HFF-Myc (cell line): Measurements from ENCODE around the gene PPM1M.

ENCODE experiments used
- DNase-seq: peaks from one replicate; pipeline ENCODE4 v3.0.0-alpha.2; 2011; ENCODE audit warnings: low read depth; ENCODE audit errors: extremely low read depth
- H3K4me3 ChIP-seq: replicated peaks from 2 replicates; pipeline ENCODE4 v1.5.1; 2011; ENCODE audit warnings: low read depth, mild to moderate bottlenecking, control low read depth, low read length
- TF ChIP-seq, protein P1 (sequence below): IDR thresholded peaks from 2 replicates; pipeline ENCODE4 v1.5.1; 2012; ENCODE audit warnings: mild to moderate bottlenecking, low read depth, low read length, control low read depth; ENCODE audit errors: missing control alignments

Gene PPM1M

GRCh38 chr3:52240886-52241370 is 4.6 kb upstream of the PPM1M start:
- DNase-seq, result no peak
- no peak overlapping the region for H3K4me3 ChIP-seq
- TF ChIP-seq, protein P1, sequence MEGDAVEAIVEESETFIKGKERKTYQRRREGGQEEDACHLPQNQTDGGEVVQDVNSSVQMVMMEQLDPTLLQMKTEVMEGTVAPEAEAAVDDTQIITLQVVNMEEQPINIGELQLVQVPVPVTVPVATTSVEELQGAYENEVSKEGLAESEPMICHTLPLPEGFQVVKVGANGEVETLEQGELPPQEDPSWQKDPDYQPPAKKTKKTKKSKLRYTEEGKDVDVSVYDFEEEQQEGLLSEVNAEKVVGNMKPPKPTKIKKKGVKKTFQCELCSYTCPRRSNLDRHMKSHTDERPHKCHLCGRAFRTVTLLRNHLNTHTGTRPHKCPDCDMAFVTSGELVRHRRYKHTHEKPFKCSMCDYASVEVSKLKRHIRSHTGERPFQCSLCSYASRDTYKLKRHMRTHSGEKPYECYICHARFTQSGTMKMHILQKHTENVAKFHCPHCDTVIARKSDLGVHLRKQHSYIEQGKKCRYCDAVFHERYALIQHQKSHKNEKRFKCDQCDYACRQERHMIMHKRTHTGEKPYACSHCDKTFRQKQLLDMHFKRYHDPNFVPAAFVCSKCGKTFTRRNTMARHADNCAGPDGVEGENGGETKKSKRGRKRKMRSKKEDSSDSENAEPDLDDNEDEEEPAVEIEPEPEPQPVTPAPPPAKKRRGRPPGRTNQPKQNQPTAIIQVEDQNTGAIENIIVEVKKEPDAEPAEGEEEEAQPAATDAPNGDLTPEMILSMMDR, result no peak

GRCh38 chr3:52242039-52242438 is 3.5 kb upstream of the PPM1M start:
- no peak overlapping the region for H3K4me3 ChIP-seq
- no peak for DNase-seq
- TF ChIP-seq, protein P1, result no peak

DNA sequence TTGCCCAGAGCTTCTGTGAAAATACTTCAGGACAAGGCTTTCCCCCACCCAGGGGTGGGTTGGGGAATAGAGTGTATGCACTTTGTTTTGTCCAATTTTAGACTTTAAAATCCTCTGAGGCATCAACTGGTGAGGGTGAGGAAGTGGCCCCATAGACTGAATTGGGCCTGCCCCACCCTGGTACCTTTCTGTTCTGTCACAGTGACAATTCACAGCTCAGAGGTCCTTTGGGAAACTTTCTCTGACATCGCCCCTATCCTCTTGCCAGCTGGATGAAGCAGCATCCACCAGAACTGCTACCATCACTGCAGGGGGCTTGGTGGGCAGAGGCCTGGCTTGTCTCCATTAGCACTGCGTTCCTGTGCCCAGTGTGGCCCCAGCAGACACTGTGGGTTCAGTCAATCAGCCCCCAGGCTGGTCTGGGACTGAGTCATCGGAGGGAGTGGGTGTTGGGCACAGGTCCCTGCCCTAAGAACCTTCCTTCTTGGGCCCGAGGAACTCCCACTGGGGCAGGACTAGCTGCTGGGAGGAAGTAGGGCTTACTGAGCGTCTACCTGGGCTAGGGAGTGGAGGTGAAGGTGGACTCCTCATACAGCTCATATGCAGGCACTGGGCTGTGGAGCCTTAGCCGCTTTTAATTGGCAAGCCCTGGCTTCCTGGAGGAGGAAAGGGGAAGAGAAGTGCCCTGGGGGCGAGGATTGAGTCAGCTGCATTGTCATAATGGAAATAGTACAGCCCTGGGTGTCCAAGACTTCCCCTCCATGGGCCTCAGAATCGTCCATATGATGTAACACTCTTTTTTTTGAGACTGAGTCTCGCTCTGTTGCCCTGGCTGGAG is 1.5 kb upstream of the PPM1M start:
- DNase-seq, result no peak
- no peak overlapping the region for H3K4me3 ChIP-seq
- TF ChIP-seq, protein P1, result no peak

DNA sequence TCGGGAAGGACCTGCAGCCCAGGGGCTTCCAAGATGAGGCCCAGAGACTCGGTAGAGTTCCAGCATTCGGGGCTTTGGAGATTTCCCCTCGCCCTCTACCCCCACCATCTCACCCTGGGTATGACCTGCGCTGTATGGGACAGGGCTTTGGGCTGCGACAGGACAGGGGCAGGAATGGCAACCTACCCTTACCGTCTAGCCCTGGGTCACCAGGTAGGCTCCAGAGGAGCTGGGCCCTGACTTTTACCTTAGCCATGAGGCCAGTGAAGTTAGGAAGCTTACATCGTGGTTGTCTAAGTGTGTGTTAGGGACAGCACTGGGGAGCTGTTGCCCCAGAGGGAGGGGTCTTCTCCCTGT is 683 bp downstream of the PPM1M start:
- no peak for DNase-seq
- TF ChIP-seq, protein P1, result no peak
- peak overlapping the region; percentile 49 for H3K4me3 ChIP-seq

DNA sequence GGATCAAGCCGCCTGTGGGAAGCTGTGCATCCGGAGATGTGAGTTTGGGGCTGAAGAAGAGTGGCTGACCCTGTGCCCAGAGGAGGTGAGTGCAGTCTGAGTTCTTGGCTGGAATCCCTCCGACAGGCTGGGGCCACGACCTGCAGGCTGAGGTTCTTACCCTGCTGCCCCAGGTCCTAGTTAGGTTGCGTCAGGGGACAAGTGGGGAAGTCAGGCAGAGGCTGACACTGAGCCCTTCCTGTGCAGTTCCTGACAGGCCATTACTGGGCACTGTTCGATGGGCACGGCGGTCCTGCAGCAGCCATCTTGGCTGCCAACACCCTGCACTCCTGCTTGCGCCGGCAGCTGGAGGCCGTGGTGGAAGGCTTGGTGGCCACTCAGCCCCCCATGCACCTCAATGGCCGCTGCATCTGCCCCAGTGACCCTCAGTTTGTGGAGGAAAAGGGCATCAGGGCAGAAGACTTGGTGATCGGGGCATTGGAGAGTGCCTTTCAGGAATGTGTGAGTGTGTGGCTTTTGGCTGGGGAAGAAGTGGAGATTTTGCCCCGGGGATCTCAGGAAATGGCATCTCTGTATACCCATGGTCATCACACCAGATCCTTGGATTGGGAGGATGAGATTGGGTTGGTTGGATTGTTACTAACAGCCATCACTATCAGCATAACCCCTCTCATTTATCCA is 1.3 kb downstream of the PPM1M start:
- no peak for DNase-seq
- TF ChIP-seq, protein P1, result no peak
- H3K4me3 ChIP-seq, result peak overlapping the region; percentile 49; the same call in 1 of the 2 replicates

DNA sequence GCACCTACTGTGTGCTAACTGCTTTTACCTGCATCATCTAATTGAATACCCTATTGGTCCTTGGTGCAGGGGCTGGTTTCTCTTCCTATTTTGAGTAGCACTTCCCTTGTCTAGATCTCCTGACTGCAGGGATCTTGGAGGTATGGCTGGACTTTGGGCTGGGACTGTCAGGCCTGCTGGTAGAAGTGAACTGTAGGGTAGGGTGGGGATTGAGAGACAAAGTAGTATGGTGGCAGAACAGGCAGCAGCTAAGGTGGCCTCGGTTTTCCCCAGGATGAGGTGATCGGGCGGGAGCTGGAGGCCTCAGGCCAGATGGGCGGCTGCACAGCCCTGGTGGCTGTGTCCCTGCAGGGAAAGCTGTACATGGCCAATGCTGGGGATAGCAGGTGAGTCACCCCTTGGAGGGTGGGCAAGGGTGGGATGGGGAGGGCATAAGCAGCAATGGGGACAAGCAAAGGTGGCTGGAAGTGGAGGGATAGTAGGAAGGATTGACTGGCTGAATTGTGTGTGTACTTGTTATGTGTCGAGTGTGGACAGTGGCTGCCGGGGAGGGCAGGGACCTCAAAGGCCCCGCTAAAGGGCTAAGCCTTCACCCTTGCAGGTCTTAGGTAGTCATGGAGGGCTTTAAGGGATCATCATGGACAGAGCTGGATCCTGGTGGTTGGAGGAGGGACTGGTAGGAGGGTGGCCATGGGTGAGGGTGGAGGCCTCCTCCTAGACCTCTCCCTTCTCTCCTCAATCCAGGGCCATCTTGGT is 2.0 kb downstream of the PPM1M start:
- no peak for DNase-seq
- TF ChIP-seq, protein P1, result no peak
- no peak overlapping the region for H3K4me3 ChIP-seq
